Endothelial cell of umbilical vein (primary cell): ENCODE measurements around the gene MAGEC1. TPM values are rescaled to one million over a fixed set of nuclear protein-coding genes. Genes with fewer than 3 reads are reported as not detected.

Source experiments
- BruUV-seq: library from RNA; stranded (reverse); fragments of 400-500 nt; replicated peaks from 2 replicates; lab custom pipeline; 2021; lab: Mats Ljungman, UMichigan
- CTCF ChIA-PET: fragments of 300-600, 350-600 bp; sonication (Branson Sonifier 250); formaldehyde crosslinking; loops from one replicate; lab custom pipeline; 2021; ENCODE audit warnings: antibody characterized with exemption, inconsistent platforms; lab: Charles Lee
- POLR2A ChIA-PET: fragments of 300-600, 350-600 bp; sonication (Branson Sonifier 250); formaldehyde crosslinking; loops from one replicate; lab custom pipeline; 2021; ENCODE audit warnings: antibody characterized with exemption, inconsistent platforms; lab: Charles Lee
- DNase-seq: peaks from one replicate; pipeline ENCODE4 v3.0.0-alpha.2; 2011; ENCODE audit warnings: low read depth, low spot score
- FAIRE-seq: peaks from 2 replicates; lab custom pipeline; 2011; peaks lifted over from hg19 to GRCh38; lab: Jason Lieb, UNC
- H2AFZ ChIP-seq: 2 replicates; pipeline ENCODE4 v1.6.0; 2012; ENCODE audit warnings: low read depth, low read length, control low read depth, inconsistent platforms
- H3K27ac ChIP-seq: 2 replicates; pipeline ENCODE4 v1.5.1; 2011; ENCODE audit warnings: low read depth, mild to moderate bottlenecking, control low read depth, low read length, moderate library complexity; ENCODE audit not compliant: insufficient read depth
- H3K27me3 ChIP-seq, 2 experiments: 2 replicates each; pipeline versions ENCODE4 v1.6.0 to v1.6.1; 2011; ENCODE audit warnings: low read length in 2 of 2, mixed read lengths in 1 of 2; ENCODE audit not compliant: control insufficient read depth in 2 of 2, insufficient read depth in 2 of 2
- H3K36me3 ChIP-seq, 2 experiments: 2 replicates in 1 of 2; 3 replicates in 1 of 2; pipeline ENCODE4 v1.5.1; 2011; ENCODE audit warnings: low read length in 2 of 2, mild to moderate bottlenecking in 1 of 2, moderate library complexity in 1 of 2; ENCODE audit not compliant: control insufficient read depth in 2 of 2, insufficient read depth in 2 of 2; ENCODE audit errors: extremely low read depth in 1 of 2
- H3K4me1 ChIP-seq: 3 replicates; pipeline ENCODE4 v1.5.1; 2011; ENCODE audit warnings: mild to moderate bottlenecking, low read length; ENCODE audit not compliant: control insufficient read depth, insufficient read depth; ENCODE audit errors: extremely low read depth
- H3K4me2 ChIP-seq: 2 replicates; pipeline ENCODE4 v1.6.1; 2011; ENCODE audit warnings: low read length, control low read depth, mixed read lengths; ENCODE audit not compliant: insufficient read depth
- H3K4me3 ChIP-seq, 3 experiments: fragments of 200-600 bp in 1 of 3; sonication (generic), shearing (Covaris generic) in 1 of 3; replicated peaks in 1 of 3; 2 replicates each; pipeline ENCODE4 v1.5.1; 2011 to 2016; ENCODE audit warnings: control low read depth in 3 of 3, low read length in 3 of 3, mild to moderate bottlenecking in 2 of 3, inconsistent platforms in 1 of 3, low read depth in 1 of 3, moderate library complexity in 1 of 3; ENCODE audit not compliant: insufficient read depth in 1 of 3
- H3K79me2 ChIP-seq: 2 replicates; pipeline ENCODE4 v1.6.0; 2012; ENCODE audit warnings: low read length, inconsistent platforms; ENCODE audit not compliant: control insufficient read depth, insufficient read depth
- H3K9ac ChIP-seq: replicated peaks from 2 replicates; pipeline ENCODE3; 2011; ENCODE audit warnings: low read length, control low read depth; ENCODE audit not compliant: insufficient read depth; ENCODE audit errors: extremely low read depth
- H3K9me1 ChIP-seq: replicated peaks from 3 replicates; pipeline ENCODE4 v1.6.0; 2011; ENCODE audit warnings: mild to moderate bottlenecking, low read length; ENCODE audit not compliant: control insufficient read depth, insufficient read depth; ENCODE audit errors: extremely low read depth
- H3K9me3 ChIP-seq: replicated peaks from 2 replicates; pipeline ENCODE4 v1.5.1; 2012; ENCODE audit warnings: low read length, inconsistent platforms; ENCODE audit not compliant: control insufficient read depth, insufficient read depth
- H4K20me1 ChIP-seq: replicated peaks from 2 replicates; pipeline ENCODE3; 2011; ENCODE audit warnings: mild to moderate bottlenecking, low read length; ENCODE audit not compliant: control insufficient read depth, insufficient read depth; ENCODE audit errors: extremely low read depth
- CTCF ChIP-seq, 2 donors: IDR thresholded peaks; 1 replicate in 1 of 2; 2 replicates in 1 of 2; pipeline ENCODE4 v1.5.1; 2011; ENCODE audit warnings: low read length in 2 of 2, mild to moderate bottlenecking in 2 of 2, moderate library complexity in 2 of 2, control low read depth in 1 of 2, inconsistent platforms in 1 of 2, low read depth in 1 of 2; ENCODE audit not compliant: insufficient read depth in 1 of 2; ENCODE audit errors: extremely low read depth in 1 of 2
- EZH2 ChIP-seq: IDR thresholded peaks from 2 replicates; pipeline ENCODE4 v1.6.1; 2012; ENCODE audit warnings: borderline replicate concordance, low read depth, mild to moderate bottlenecking, moderate library complexity, low read length, inconsistent platforms; ENCODE audit not compliant: severe bottlenecking
- FOS ChIP-seq: IDR thresholded peaks from 2 replicates; pipeline ENCODE4 v1.6.1; 2011; ENCODE audit warnings: mild to moderate bottlenecking, low read length, moderate library complexity, borderline replicate concordance; ENCODE audit not compliant: insufficient read depth
- GATA2 ChIP-seq: IDR thresholded peaks from 2 replicates; pipeline ENCODE4 v1.7.0; 2011; ENCODE audit warnings: low read depth, mild to moderate bottlenecking, moderate library complexity, mixed read lengths, low read length; ENCODE audit not compliant: insufficient read length, insufficient read depth
- JUN ChIP-seq: IDR thresholded peaks from 2 replicates; pipeline ENCODE4 v1.6.1; 2011; ENCODE audit warnings: borderline replicate concordance, low read depth; ENCODE audit not compliant: insufficient read length, insufficient read depth
- MAX ChIP-seq: IDR thresholded peaks from 2 replicates; pipeline ENCODE4 v1.6.1; 2011; ENCODE audit not compliant: insufficient read depth, insufficient read length
- MYC ChIP-seq: IDR thresholded peaks from one replicate; pipeline ENCODE4 v1.6.1; 2011; ENCODE audit warnings: mild to moderate bottlenecking, low read depth, low read length
- POLR2A ChIP-seq: IDR thresholded peaks from 2 replicates; pipeline ENCODE4 v1.6.1; 2012; ENCODE audit warnings: low read depth, mild to moderate bottlenecking, control low read depth, low read length
- POLR2AphosphoS5 ChIP-seq: IDR thresholded peaks from 2 replicates; pipeline ENCODE4 v1.6.1; 2012; ENCODE audit warnings: low read depth, mild to moderate bottlenecking, control low read depth, low read length, moderate library complexity; ENCODE audit not compliant: insufficient read depth
- dilution Hi-C: fragments of 300-500 bp; cut with MboI; formaldehyde crosslinking; loops from one replicate; pipeline ENCODE4 v1.15.0; 2019; ENCODE audit warnings: low sequenced_read_pairs; ENCODE audit not compliant: extremely low pct_ligation_motif_present
- intact Hi-C: fragments of 100-400 bp; cut with micrococcal nuclease; formaldehyde crosslinking; loops from one replicate; pipeline ENCODE4 v1.10.0; 2022
- polyA plus RNA-seq, 4 experiments: library from polyadenylated mRNA; depleted of rRNA in 3 of 4; stranded (reverse) in 3 of 4; unstranded in 1 of 4; fragments of >200 nt; gene quantifications; 2 replicates each; pipeline versions ENCODE4 v1.2.1 to v1.2.3, GENCODE V29; 2011 to 2012; ENCODE audit warnings: missing spikeins in 1 of 4
- total RNA-seq: library from RNA; stranded (reverse); gene quantifications from 2 replicates; pipeline ENCODE4 v1.2.3, GENCODE V29; 2021

Gene MAGEC1
- total and polyA plus RNA-seq, 2 donors (not counting 3 experiments of a cell fraction or from before 2014, with no cell fraction given) = not detected

GRCh38 chrX:141934059-141934641, 30.5 kb downstream of the MAGEC1 start:
- Histone ChIP-seq H3K9me3 (no peaks in the 10 kb centered on the region), H3K27ac (no peak overlapping the region), H3K36me3 (no peaks in the 10 kb centered on the region), H3K4me3 (no peak overlapping the region), H3K27me3 (no peaks in the 10 kb centered on the region), H3K9me1 (no peaks in the 10 kb centered on the region), H3K4me1 (no peaks in the 10 kb centered on the region), H3K79me2 (no peaks in the 10 kb centered on the region), H2AFZ (no peak overlapping the region), H3K4me2 (no peak overlapping the region), H3K9ac (no peak overlapping the region), H4K20me1 (no peaks in the 10 kb centered on the region)
- FAIRE-seq = no peak
- ChIA-PET CTCF (no interaction called here), POLR2A (no interaction called here)
- intact Hi-C loops (no loop called here), dilution Hi-C loops (no loop called here)
- DNase-seq = no peak
- TF ChIP-seq POLR2AphosphoS5 = no peak
- no peak for TF ChIP-seq MYC
- no peak for TF ChIP-seq JUN
- no peak for TF ChIP-seq POLR2A
- no peak for TF ChIP-seq GATA2
- no peak for TF ChIP-seq MAX
- no peak for TF ChIP-seq EZH2
- TF ChIP-seq CTCF (IDR thresholded peaks at IDR 0.05; ENCODE audit: extremely low read depth in 1 of 2, insufficient read depth in 1 of 2, low read depth in 1 of 2, low read length in 2 of 2) = no peak
- no peak for TF ChIP-seq FOS
- no TSS peak for BruUV-seq
